HS-5 (cell line): Measurements from ENCODE around the gene KRT78.
"Not testable (repeated sequence)": the region's sequence is repeated elsewhere in the genome, so short reads cannot be mapped to it uniquely, and the experiment has no call there.

Source experiments
- DNase-seq: peaks from one replicate; pipeline ENCODE4 v3.0.0-alpha.2; 2012; ENCODE audit warnings: low read depth

KRT78 gene, protein sequence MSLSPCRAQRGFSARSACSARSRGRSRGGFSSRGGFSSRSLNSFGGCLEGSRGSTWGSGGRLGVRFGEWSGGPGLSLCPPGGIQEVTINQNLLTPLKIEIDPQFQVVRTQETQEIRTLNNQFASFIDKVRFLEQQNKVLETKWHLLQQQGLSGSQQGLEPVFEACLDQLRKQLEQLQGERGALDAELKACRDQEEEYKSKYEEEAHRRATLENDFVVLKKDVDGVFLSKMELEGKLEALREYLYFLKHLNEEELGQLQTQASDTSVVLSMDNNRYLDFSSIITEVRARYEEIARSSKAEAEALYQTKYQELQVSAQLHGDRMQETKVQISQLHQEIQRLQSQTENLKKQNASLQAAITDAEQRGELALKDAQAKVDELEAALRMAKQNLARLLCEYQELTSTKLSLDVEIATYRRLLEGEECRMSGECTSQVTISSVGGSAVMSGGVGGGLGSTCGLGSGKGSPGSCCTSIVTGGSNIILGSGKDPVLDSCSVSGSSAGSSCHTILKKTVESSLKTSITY

DNA sequence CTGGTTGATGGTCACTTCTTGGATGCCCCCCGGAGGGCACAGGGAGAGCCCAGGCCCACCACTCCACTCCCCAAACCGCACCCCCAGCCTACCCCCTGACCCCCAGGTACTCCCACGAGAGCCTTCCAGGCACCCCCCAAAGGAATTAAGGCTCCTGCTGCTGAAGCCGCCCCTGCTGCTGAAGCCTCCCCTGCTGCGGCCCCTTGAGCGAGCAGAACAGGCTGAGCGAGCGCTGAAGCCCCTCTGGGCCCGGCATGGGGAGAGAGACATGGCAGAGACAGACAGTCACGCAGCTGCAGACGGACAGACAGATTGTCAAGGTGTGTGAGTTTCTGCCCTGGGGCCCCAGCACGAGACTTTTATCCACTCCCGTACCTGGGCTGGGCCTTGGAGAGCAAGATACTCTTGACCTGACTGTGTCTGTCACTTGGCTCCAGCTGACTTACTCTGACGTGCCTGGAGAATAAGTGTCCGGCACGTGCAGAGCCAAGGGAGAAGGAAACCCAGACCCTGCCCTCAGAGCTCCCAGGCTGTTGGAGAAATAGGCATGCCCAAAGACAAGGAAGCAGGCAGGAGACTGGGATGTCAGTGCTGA, at the start of gene KRT78:
Gene KRT78, minus strand, starts transcription at position 334 of the 595 bp plus-strand sequence. Its CDS starts 64 bp downstream, at position 270.
- DNase-seq = no peak

DNA sequence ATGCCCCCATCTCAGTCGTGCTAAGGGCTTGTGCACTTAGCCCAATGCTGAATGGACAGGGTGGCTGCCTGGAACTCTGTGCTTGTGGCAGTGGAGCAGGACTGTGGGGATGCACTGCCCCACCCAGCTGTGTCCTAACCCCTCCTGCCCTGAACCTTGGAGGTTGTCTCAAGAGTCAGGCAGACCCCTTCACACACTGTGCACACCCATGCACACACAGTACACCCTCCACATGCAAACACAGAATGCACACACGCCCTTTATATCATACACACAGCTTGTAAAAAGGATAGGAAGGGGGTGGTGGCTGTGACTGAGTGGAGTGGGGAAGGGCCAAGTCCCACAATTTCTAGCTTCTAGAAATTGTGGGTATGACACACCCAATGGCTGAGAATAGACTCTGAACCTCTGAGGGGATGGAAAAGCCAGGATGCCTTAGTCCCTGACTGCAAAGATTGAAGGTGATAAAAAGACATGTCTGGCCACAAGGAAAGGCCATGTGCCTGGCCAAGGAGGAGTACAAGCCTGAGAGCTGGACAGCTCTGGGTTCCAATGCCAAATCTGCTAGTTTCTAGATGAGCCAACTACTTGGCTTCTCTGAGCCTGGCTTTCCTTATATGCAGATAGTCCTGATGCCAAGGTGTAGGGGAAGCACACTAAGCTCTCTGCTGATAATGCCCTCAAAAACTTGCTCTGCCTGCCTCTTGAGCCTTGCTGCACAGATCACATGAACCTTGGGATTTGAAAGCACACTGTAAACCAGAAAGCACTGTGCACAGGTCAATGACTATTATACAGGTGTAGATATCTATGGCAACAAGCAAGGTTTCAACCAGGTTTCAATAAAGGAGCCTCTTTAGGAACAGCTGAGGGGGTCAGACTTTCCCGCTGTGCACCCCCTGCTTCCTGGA, 47.7 kb upstream of the KRT78 start:
- no peak for DNase-seq

DNA sequence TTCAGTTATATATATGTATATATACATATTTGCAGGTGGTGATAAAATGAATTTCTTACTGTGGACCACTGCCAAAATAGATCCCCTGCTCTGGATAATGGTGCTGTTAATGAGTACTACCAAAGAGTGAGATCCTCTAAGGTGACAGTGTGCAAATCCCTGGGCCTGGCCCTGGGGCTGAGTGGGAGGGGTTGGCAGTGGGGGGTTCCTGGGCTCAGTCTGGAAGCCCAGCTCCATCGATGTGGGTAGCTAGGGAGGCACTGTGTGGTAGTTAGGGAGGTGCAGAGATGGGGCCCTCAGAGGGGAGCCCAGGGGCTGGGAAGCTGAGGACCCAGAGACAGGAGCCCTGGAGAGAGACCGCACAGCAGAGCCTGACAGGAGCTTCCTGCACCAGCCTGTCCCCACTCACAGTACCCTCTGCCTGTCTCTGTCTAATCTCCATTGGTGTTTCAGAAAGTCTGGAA, 47.0 kb upstream of the KRT78 start:
- DNase-seq = no peak

DNA sequence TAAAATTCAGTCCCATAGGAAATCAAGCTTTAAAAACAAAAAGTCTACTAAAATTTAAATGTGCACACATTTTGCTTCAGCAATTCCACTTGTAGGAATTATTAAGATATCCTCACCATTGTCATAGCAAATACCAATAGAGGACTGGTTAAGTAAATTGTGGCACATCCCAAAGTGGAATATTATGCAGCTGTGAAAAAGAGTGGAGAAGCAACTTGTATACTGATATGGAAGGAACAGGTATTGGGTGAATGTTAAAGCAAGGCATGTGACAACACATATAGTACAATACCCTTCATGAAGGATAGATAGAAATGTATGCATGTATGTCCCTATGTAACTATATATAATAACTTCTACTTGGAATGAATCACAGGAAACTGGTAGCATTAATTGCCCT, 44.2 kb upstream of the KRT78 start:
- no peak for DNase-seq

DNA sequence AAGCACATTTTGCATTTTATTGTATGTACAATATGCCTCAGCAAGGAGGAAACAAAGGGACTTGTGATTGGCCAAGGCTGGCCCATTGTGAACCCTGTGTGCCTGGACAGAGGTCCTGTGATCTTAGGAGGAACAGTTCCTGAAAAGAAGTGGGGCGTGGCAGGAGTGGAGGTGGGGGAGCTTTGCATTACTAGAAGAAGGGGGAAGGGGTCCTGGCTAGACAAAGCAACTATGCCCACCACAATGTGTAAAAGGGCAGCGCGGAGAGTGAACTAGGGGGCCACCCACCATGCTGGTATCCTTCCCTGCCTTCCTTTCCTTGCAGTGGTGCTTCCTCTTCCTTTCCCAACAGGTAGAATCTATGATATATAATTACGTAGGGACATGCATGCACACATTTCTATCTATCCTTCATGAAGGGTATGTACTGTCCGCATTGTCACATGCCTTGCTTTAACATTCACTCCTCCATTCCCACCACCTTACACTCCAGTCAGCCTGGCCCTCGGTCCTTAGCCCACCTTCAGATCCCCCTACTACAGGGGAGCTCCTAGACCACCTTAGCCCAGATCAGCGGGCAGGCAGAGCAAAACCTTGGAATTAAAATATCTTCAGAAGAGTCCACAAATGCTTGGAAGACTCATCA, 43.5 kb upstream of the KRT78 start:
- DNase-seq = no peak

DNA sequence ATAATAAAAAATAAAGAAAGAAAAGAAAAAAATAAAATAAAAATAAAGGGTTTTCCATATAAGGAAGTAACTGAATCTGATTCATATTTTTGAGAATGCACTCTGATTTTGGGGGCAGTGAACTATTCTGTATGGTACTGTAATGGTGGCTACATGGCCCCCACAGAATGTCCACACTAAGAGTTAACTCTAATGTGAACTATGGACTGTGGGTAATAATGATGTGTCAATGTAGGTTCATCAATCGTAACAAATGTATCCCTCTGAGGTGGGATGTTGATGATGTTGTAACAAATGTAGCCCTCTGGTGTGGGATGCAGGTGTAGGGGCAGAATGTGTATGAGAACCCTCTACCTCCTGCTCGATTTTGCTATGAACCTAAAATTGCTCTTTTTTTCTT, 42.2 kb upstream of the KRT78 start:
- DNase-seq = no peak

DNA sequence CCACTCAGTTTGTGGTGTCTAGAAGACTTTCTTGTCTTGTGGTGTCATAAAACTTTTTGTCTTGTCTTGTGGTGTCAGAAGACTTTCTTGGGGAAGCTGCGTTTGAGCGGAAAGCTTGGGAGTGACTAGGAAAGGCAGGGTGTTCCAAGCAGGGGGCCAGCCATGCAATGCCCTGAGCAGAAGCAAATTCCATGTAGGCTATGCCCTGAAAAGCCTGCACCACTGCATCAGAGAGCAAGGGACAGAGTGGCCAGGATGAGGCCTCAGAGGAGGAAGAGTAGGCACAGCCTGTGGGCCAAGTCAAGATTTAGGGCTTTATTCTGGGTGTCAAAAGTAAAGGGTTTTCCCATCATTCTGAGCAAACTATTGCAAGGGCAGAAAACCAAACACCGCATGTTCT, 41.6 kb upstream of the KRT78 start:
- no peak for DNase-seq

DNA sequence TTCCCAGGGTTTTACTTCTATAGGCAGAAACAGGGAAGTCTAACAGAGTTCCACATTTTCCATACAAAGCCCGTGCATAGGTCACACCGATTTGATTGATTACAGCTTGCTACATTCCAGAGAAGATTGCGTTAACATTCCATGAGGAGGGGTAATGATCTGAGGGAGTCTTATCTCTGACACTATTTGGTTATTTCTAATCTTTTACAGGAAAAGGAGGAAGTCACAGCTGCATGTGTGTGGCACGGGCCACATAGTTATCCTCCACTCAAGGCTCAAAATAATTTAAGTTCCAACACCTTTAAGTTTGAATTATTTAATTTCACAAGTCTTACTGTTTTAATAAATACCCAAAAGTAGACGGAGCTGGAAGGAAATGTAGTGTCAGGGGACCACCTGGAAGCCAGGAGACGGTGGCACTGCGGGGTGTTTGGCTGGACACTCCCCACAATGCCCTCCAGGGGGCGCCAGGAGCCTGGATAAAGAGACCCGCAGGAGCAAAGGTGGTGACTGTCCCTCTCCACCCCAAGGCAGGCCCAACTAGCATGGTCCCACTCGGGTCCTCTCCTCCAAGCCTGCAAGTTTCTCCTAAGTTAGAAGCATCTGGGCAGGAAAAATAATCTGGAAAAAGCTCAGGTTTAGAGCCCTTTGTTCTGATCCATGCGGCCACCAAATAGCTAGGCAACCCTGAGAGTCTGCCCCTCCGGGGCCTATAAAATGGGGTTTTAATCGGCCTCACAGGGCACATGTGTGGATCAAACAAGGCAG, 35.9 kb upstream of the KRT78 start:
- DNase-seq = no peak

DNA sequence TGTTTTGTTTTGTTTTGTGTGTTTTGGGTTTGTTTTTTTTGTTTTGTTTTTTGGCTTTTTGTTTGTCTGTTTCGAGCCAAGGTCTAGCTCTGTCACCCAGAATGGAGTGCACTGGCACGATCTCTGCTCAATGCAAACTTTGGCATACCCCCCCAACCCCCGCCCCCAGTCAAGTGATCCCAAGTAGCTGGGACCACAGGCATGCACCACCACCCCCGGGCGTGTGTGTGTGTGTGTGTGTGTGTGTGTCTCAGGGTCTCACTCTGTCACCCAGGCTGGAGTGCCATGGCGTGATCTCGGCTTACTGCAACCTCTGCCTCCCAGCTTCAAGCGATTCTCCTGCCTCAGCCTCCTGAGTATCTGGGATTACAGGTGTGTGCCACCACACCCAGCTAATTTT, 31.7 kb upstream of the KRT78 start:
- not testable (repeated sequence) for DNase-seq

DNA sequence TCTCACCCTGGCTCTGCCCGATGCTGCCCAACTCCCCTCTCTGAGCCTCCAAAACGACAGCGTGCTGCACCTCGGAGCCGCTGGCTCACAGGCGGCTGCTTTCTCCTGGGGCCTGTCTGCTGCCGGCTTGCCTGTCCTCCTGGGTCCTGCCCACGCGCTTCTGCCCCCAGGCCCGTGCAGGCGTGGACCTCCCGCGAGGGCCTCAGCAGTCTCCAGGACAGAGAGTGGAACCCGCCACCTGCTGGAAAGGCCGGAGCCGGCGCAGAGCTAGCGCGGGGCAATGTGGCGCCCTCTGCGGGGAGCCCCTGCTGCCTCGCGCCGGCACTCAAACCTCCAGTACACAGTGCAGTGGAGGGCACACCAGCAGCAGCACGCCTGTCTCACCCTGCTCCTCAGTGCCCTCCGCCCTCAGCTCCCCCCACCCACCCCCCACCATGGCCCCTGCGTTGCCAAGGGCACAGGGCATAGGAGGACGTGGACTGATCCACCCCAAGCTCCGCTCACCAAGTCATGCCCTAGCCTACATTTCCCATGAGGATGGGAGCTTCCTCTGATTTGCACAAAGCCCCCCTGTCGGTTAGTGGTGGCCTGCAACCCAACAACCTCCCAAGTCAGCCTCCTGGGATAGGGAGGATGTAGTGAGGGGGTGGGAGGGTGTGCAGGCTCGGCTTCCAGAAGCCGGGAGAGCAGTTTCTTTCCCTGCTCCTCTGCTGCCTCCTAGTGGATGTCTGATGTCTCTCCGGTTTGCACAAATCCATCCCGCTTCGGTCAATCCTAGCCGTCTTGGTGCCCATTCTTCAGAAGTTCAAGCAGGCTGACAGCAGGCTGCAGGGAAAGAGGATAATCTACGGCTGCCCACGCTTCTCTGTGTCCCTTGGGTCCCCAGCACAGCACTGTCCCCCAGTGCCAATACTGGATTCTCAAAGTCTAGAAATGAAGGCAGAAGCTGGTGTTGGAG, 30.9 kb upstream of the KRT78 start:
- DNase-seq = peak; percentile 59

DNA sequence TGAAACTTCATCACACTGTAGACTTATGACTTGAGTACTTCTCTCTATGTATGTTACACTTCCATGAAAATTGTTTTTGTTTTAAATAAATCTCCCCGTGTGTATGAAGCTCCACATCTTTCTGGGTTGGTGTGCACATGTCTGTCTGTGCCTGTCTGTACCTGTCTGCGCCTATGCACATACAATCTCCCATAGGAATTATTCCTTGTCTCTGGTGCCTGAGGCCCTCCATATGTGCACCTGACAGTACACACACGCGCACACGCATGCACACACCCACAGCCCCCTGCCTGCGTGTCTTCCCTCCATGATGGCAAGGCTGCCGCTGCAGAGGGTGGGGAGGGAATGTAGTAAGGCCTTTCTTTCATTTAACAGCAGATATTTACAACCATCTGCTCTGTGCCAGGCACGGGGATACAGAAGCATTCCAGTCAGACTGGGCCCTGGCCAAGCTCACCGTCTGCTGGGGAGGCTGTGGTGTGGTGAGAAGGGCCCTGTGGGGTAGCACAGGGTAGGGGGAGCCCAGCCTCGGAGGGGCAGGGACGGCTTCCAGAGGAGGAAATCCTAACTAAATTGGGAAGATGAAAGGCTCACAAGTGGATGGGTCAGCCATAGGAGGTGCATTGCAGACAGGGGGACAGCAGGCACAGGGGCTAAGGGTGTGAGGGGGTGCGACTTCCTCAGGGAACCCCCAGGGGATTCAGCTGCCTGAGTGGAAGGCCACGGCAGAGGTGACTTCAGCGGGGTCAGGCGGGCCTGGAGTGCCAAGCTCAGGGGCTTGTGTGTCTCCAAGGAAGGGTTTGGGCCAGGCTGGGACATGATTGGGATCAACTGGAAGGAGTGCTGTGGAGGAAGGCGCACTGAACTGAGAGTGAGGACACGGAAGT, 30.0 kb upstream of the KRT78 start:
- no peak for DNase-seq

DNA sequence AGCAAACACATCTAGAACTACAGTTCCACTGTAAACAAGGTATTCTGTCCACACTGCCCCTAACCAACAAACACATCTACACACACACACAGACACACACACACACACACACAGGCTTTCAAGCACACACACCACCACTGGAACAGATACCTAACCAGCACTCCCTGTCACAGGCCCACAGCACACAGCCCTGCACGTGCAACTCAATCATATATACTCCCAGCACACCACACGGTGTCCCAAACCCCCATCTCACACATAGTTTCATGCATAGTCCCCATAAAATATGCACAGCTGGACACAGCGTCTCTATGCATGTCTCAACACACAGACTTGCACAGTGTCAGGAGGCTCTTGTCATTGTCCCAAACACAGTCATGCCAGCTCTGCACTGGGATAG, 28.4 kb upstream of the KRT78 start:
- DNase-seq = no peak

DNA sequence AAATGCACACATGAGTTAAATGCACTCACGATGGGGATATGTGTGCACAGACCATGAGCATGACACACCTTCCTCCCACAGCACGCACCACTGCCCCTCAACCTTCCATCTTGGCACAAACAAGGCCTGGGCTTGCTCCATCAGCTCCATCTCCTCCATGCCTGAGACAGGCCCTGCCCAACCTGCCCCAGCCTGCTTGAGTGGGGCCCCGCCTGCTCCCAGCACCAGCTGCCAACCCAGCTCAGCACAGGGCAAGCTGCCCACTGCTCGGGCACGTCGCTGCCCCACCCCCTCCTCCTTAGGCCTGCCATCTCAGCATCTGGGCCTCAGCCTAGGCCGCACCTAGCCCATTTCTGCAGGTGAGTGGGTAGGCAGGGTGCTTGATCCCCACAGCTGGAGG, 27.6 kb upstream of the KRT78 start:
- no peak for DNase-seq

DNA sequence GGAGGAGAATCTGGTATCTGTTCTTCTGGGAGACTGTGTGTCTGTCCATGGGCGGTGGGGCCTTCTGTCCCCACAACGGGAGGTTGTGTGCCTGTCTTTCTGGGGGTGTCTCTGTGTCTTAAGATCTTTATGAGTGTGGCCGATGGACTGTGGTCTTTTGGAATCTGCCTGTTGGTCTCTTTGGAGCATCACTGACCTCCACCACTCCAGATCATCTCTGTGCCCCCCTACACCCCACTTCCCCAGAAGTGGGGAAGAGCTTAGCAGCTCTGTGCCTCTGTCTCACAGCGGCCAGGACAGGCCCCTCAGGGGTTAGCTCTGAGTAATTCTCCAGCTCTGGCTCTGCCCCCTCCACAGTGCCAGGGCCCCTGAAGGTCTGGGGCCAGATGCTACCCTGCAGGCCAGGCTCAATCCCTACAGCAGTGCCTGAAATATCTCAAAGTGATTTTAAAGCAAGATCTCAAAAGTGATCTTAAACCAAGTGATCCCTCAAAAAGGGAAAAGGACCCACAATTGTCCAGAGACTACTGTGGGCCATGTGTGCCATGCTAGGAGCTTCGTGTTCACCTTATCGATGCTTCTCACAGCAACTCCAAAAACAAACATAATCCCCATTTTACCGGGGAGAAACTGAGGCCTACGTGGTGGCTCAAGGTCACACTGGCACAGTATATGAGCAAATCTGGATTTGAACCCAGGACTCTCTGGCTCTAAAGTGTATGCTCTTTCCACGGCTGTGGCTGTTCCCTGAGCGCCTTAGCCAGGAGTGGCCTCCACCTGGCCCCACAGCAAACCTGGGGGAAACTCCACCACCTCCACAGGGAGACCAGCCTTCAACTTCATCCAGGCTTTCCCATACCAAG, 26.0 kb upstream of the KRT78 start:
- DNase-seq = no peak

DNA sequence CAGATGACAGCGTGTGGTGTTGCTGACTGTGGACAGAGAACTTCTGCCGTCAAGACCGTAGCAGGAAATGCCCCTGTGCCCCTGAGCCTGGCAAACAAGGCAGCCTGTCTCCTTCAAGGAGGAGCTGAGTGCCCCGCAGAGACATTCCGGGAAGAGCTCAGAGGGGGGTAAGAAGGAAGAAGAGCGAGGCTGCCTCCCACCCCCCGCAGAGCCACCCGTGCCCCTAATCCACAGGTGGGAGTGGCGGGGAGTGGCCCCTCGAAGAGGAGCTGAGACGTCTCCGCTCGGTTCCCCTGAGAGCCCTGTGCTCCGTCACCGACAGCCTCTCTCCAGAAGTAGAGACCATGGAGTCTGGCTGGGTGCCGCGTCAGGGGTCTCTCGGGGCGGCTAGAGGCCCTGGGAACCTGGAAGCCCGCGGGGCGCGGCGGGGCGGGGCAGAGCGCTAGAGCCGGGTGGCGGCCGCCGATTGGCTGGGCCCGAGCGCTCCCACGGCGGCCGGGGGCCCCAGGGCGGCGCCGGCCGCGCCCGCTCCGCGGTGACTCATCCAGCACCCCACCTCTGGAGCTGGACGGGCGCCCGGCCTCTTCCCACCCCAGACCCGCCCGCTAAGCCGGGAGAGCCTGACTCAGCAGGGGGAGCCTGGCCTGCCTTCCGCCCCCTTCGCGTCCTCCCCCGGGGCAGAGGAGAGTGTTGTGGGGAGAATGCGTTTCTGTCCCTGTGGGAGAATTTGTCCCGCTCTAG, 25.2 kb upstream of the KRT78 start:
- DNase-seq = peak; percentile 73

DNA sequence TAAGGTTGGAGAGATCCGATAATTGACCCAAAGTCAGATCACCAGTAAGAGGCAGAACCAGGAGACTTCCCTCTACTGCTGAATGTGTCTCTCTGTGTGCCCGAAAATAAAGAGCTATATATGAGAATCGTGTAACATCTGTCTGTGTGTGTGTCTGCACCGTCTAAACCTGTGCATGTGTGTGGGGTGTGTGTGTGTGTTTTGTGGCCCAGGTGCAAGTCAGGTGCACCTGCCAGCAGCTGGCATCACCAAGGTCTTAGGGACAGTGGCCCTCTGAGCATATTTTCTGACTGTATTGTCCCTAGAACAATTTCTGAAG, 24.7 kb upstream of the KRT78 start:
- DNase-seq = no peak

DNA sequence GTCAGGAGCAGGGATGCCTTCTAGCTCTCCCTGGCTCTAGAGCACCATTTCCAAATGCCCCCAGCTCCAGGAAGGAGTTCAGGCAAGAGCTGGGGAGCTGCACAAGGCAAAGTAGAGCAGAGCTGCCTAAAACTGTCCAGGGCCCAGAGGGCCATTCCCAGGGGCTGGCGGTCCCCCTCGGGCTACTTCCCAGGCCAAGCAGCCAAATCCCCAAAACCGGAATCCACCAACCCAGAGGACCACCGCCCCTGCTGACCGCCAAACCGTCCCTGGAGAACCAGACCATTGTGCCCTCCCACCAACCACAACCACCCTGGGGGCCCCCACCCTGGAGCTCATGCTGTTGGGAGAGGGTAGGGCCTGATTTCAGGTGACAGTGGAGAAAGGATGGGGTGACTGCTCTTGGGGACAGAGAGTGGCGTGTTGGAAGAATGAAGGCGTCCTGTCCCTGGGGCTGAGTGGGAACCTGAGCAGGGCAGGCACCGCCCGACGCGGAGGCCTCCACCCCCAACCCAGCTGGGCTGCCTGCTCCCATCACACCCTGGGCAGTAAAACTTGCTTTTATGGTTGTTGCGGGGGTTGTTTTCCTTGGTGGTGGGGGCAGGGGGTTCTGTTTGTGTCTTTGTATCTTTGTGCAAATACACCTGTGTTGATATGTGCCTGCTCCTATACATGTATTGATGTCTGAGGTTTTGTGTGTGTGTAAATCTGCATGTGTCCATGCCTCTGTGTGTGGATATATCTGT, 24.0 kb upstream of the KRT78 start:
- DNase-seq = no peak
